ENCODE measurements around the gene NCAPH2. TPM values are rescaled to one million over a fixed set of nuclear protein-coding genes. Genes with fewer than 3 reads are reported as not detected.

The NCAPH2 gene
- total RNA-seq, 2 experiments from 2014 or later: 184 to 185 TPM

DNA sequence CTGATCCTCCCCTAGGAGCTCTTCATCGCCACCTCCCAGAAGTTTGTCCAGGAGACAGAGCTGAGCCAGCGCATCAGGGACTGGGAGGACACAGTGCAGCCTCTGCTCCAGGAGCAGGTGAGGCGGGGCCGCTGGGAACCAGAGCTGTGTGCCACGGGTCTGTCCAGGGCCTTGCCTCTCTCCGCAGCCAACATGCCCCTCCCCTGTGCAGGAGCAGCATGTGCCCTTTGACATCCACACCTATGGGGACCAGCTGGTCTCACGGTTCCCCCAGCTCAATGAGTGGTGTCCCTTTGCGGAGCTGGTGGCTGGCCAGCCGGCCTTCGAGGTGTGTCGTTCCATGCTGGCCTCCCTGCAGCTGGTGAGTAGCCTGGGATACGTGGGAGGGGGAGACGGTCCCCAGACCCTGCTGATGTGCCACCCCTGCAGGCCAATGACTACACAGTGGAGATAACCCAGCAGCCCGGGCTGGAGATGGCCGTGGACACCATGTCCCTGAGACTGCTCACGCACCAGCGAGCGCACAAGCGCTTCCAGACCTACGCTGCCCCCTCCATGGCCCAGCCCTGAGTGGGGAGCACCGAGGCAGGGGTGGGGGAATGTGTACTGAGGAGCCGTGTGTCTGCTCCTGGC, 14.9 kb downstream of the NCAPH2 start:
- Mint-ChIP-seq H3K4me3 (peak overlapping the region; percentile 51), H3K27me3 (no peaks in the 10 kb centered on the region)
- intact Hi-C loops (cut with DNase I, micrococcal nuclease): no loop called here

DNA sequence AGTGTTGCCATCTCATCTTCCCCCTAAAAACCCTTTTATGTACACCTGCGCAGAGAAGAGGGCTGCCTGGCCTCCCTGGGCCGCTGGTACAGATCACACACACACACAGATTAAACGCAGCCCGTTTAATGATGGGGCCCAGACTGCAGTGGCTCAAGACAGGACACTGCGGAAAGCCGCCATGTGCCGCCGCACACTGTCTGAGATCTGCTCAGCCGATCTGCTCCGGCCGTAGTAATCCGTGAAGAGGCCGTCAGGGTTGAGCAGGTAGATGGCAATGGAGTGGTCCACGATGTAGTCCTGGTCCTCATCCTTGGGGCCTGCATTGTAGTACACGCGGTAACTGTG, 15.4 kb downstream of the NCAPH2 start:
- Mint-ChIP-seq H3K27ac (peak overlapping the region; percentile 24), H3K4me3 (peak overlapping the region; percentile 91), H3K27me3 (no peaks in the 10 kb centered on the region)

More for the DNA sequence above, 14.9 kb downstream of the NCAPH2 start:
- TF ChIP-seq, protein P1, sequence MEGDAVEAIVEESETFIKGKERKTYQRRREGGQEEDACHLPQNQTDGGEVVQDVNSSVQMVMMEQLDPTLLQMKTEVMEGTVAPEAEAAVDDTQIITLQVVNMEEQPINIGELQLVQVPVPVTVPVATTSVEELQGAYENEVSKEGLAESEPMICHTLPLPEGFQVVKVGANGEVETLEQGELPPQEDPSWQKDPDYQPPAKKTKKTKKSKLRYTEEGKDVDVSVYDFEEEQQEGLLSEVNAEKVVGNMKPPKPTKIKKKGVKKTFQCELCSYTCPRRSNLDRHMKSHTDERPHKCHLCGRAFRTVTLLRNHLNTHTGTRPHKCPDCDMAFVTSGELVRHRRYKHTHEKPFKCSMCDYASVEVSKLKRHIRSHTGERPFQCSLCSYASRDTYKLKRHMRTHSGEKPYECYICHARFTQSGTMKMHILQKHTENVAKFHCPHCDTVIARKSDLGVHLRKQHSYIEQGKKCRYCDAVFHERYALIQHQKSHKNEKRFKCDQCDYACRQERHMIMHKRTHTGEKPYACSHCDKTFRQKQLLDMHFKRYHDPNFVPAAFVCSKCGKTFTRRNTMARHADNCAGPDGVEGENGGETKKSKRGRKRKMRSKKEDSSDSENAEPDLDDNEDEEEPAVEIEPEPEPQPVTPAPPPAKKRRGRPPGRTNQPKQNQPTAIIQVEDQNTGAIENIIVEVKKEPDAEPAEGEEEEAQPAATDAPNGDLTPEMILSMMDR (IDR thresholded peaks at IDR 0.05): no peak
- peaks cover 21% of the 10 kb centered on the region for H3K4me1 Mint-ChIP-seq (ENCODE audit: low read depth)
- CTCF ChIA-PET: no interaction called here
- Histone ChIP-seq H3K4me1 (ENCODE audit: insufficient read depth, low read length) (peaks cover 33% of the 10 kb centered on the region), H3K9me3 (ENCODE audit: control insufficient read depth in 1 of 2, insufficient read depth in 1 of 2, low read length in 2 of 2) (no peaks in the 10 kb centered on the region), H3K27ac (ENCODE audit: low read depth in 1 of 2, low read length in 2 of 2) (no peak overlapping the region), H3K36me3 (ENCODE audit: insufficient read depth, low read length) (peaks cover 51% of the 10 kb centered on the region), H3K27me3 (ENCODE audit: control insufficient read depth in 1 of 2, insufficient read depth in 2 of 2, low read length in 2 of 2) (no peaks in the 10 kb centered on the region), H3K4me3 (ENCODE audit: low read length) (no peak overlapping the region)
- H3K27ac Mint-ChIP-seq: peak overlapping the region; percentile 24
- peaks cover 55% of the 10 kb centered on the region for H3K36me3 Mint-ChIP-seq (ENCODE audit: low read depth)
- peak in 1 of 14 experiments; percentile 35 for DNase-seq
- POLR2A ChIA-PET: interaction anchor here (1.0 kb wide), 1 partner anchor 15 kb away, joined by 5 read pairs; the partner anchor contains the start of gene LMF2
- no peaks in the 10 kb centered on the region for H3K9me3 Mint-ChIP-seq
- ATAC-seq (ENCODE audit: poor library complexity): no peak

DNA sequence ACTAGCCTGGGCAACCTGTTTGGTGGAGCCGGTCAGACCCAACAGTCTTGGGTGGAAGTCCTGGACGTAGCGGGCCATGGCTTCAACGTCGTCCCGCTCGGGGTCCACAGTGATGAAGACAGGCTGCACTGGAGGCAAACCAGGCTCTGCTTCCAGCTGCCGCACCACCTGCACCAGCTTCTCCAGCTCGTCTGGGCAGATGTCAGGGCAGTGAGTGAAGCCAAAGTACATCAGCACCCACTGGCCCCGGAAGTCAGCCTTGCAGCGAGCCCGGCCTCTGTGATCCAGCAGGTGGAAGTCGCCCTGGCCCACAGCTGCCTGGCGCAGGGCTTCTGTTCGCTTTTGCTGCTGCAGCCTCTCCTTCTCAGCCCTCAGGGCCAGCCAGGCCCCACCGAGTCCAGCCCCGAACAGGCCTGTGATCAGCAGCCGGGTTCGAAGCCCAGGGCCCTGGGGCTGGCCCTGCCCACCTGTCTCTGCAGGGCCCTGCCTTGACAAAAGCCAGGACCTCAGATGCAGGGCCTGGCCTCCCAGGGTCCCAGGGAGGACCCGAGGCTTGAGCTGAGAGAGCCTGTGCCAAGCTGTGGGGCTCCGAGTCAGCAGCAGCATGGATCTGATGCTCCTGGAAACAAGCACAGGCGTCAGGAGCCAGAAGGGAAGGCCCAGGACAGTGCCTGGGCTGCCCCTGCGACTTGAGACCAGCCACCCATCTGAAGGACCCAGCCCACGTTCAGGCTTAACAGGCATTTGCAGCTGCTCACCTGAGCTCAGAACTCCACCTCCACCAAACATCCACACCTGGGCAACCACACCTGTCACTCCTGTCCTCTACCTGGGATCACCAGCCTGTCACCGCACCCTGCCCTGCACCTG, 16.0 kb downstream of the NCAPH2 start:
- no peaks in the 10 kb centered on the region for H3K9me3 Mint-ChIP-seq
- H3K27ac Mint-ChIP-seq: peak overlapping the region; percentile 89
- peak overlapping the region; percentile 91 for H3K4me3 Mint-ChIP-seq
- ChIA-PET POLR2A (interaction anchor here (1.7 to 6.7 kb wide), 7 partner anchors 14 to 97 kb away, joined by 7 to 258 read pairs (median 71); partner anchors contain the start of genes KLHDC7B, LMF2, NCAPH2 and SYCE3), CTCF (interaction anchor here (5.2 kb wide), 1 partner anchor 40 kb away, joined by 70 read pairs; the partner anchor contains the start of gene SYCE3)
- peaks cover 28% of the 10 kb centered on the region for H3K4me1 Mint-ChIP-seq (ENCODE audit: low read depth)
- Histone ChIP-seq H3K27me3 (ENCODE audit: control insufficient read depth in 1 of 2, insufficient read depth in 2 of 2, low read length in 2 of 2) (no peaks in the 10 kb centered on the region), H3K9me3 (ENCODE audit: control insufficient read depth in 1 of 2, insufficient read depth in 1 of 2, low read length in 2 of 2) (no peaks in the 10 kb centered on the region), H3K4me3 (ENCODE audit: low read length) (peak overlapping the region; percentile 70), H3K4me1 (ENCODE audit: insufficient read depth, low read length) (peaks cover 44% of the 10 kb centered on the region), H3K36me3 (ENCODE audit: insufficient read depth, low read length) (peaks cover 40% of the 10 kb centered on the region), H3K27ac (ENCODE audit: low read depth in 1 of 2, low read length in 2 of 2) (no peak overlapping the region)
- peak in 2 of 14 experiments; percentile 26 to 47 for DNase-seq
- TF ChIP-seq, protein P1 (IDR thresholded peaks at IDR 0.05): no peak
- ATAC-seq (ENCODE audit: poor library complexity): no peak
- intact Hi-C loops (cut with DNase I, micrococcal nuclease): loop anchor here in 1 of 2 experiments (2.0 kb wide), 1 partner anchor 15 kb away; the partner anchor contains the start of gene NCAPH2
- no peaks in the 10 kb centered on the region for H3K27me3 Mint-ChIP-seq
- peaks cover 45% of the 10 kb centered on the region for H3K36me3 Mint-ChIP-seq (ENCODE audit: low read depth)

More for the DNA sequence above, 15.4 kb downstream of the NCAPH2 start:
- intact Hi-C loops (cut with DNase I, micrococcal nuclease): no loop called here
- Histone ChIP-seq H3K9me3 (ENCODE audit: control insufficient read depth in 1 of 2, insufficient read depth in 1 of 2, low read length in 2 of 2) (no peaks in the 10 kb centered on the region), H3K4me3 (ENCODE audit: low read length) (no peak overlapping the region), H3K36me3 (ENCODE audit: insufficient read depth, low read length) (peaks cover 46% of the 10 kb centered on the region), H3K27ac (ENCODE audit: low read depth in 1 of 2, low read length in 2 of 2) (no peak overlapping the region), H3K4me1 (ENCODE audit: insufficient read depth, low read length) (peaks cover 38% of the 10 kb centered on the region), H3K27me3 (ENCODE audit: control insufficient read depth in 1 of 2, insufficient read depth in 2 of 2, low read length in 2 of 2) (no peaks in the 10 kb centered on the region)
- no peaks in the 10 kb centered on the region for H3K9me3 Mint-ChIP-seq
- TF ChIP-seq, protein P1 (IDR thresholded peaks at IDR 0.05): no peak
- no peak for DNase-seq
- ChIA-PET CTCF (no interaction called here), POLR2A (interaction anchor here (1.0 to 3.2 kb wide), 2 partner anchors 15 to 16 kb away, joined by 5 to 250 read pairs; partner anchors contain the start of genes LMF2 and NCAPH2)
- H3K36me3 Mint-ChIP-seq (ENCODE audit: low read depth): peaks cover 50% of the 10 kb centered on the region
- ATAC-seq (ENCODE audit: poor library complexity): no peak
- H3K4me1 Mint-ChIP-seq (ENCODE audit: low read depth): peaks cover 25% of the 10 kb centered on the region
